Stimulated activated CD4-positive, alpha-beta T cell treated with anti-CD3 and anti-CD28 coated beads, Interleukin-1b, Interleukin-23, amount 100 ng/mL, for 1 hour (primary cell): Measurements from ENCODE around the gene SBDS.
"Not testable (repeated sequence)": the region's sequence is repeated elsewhere in the genome, so short reads cannot be mapped to it uniquely, and the experiment has no call there.

ENCODE experiments used
- DNase-seq, 2 donors: peaks; one replicate each; pipeline ENCODE4 v3.0.0-alpha.2; 2020; ENCODE audit warnings: low read depth in 2 of 2

The SBDS gene

GRCh38 chr7:66996444-66997191 is 1.2 kb upstream of the SBDS start, which contains the start of gene TYW1:
Gene TYW1, plus strand, starts transcription at chr7:66996833. Its CDS starts 146 bp downstream, at chr7:66996979.
- DNase-seq, result peak; percentile 94 to 95

- peak in 1 of 2 donors; percentile 7 for DNase-seq
Measured at GRCh38 chr7:66994691-66995049, 716 bp downstream of the SBDS start.

GRCh38 chr7:66994051-66994450 is 1.3 kb downstream of the SBDS start:
- DNase-seq, result not testable (repeated sequence)

- not testable (repeated sequence) for DNase-seq
Measured at GRCh38 chr7:66989552-66989951, 5.8 kb downstream of the SBDS start.

- DNase-seq, result not testable (repeated sequence)
Measured at GRCh38 chr7:66980336-66980735, 15.1 kb downstream of the SBDS start.

- not testable (repeated sequence) for DNase-seq
Measured at GRCh38 chr7:66979013-66979412, 16.4 kb downstream of the SBDS start.

GRCh38 chr7:66978312-66978711 is 17.1 kb downstream of the SBDS start:
- DNase-seq, result not testable (repeated sequence)

- DNase-seq, result no peak
Measured at GRCh38 chr7:66974986-66975590, 20.3 kb downstream of the SBDS start.

GRCh38 chr7:66970310-66970709 is 25.1 kb downstream of the SBDS start:
- DNase-seq, result no peak

- DNase-seq, result not testable (repeated sequence)
Measured at GRCh38 chr7:66969001-66969400, 26.4 kb downstream of the SBDS start.

- no peak for DNase-seq
Measured at GRCh38 chr7:66967029-66967428, 28.4 kb downstream of the SBDS start.

GRCh38 chr7:66964411-66964810 is 31.0 kb downstream of the SBDS start:
- DNase-seq, result no peak

- DNase-seq, result no peak
Measured at GRCh38 chr7:66961096-66961495, 34.3 kb downstream of the SBDS start.

- no peak for DNase-seq
Measured at GRCh38 chr7:66960192-66960591, 35.2 kb downstream of the SBDS start.

- no peak for DNase-seq
Measured at GRCh38 chr7:66958538-66959350, 36.6 kb downstream of the SBDS start.

- no peak for DNase-seq
Measured at GRCh38 chr7:66957595-66958290, 37.6 kb downstream of the SBDS start.

- no peak for DNase-seq
Measured at GRCh38 chr7:66953044-66953427, 42.4 kb downstream of the SBDS start.

- no peak for DNase-seq
Measured at GRCh38 chr7:66952343-66953043, 42.9 kb downstream of the SBDS start.

GRCh38 chr7:66950763-66951162 is 44.6 kb downstream of the SBDS start:
- no peak for DNase-seq

- no peak for DNase-seq
Measured at GRCh38 chr7:66950311-66950710, 45.1 kb downstream of the SBDS start.

- DNase-seq, result no peak
Measured at GRCh38 chr7:66948480-66949109, 46.8 kb downstream of the SBDS start.
